Measurements from ENCODE around the gene VMP1.
A peak's percentile ranks its signal among the peaks of the same experiment; 100 is the strongest.
"Not testable (repeated sequence)": the region's sequence is repeated elsewhere in the genome, so short reads cannot be mapped to it uniquely, and the experiment has no call there.

The VMP1 gene

GRCh38 chr17:59842901-59843652 is 135.6 kb downstream of the VMP1 start:
- FAIRE-seq: no peak

- FAIRE-seq: no peak
These were observed 137.6 kb downstream of the VMP1 start for GRCh38 chr17:59844884-59845594.

GRCh38 chr17:59845595-59846393 is 138.3 kb downstream of the VMP1 start:
- no peak for FAIRE-seq

- no peak for FAIRE-seq
These were observed 139.1 kb downstream of the VMP1 start for GRCh38 chr17:59846394-59847165.

- no peak for FAIRE-seq
These were observed 140.9 kb downstream of the VMP1 start for GRCh38 chr17:59848385-59848668.

- no peak for FAIRE-seq
These were observed 141.3 kb downstream of the VMP1 start for GRCh38 chr17:59848778-59849177.

GRCh38 chr17:59850311-59850710 is 142.9 kb downstream of the VMP1 start:
- not testable (repeated sequence) for FAIRE-seq

GRCh38 chr17:59851439-59852375 is 144.3 kb downstream of the VMP1 start:
- peak; percentile 31 for FAIRE-seq

- FAIRE-seq: not testable (repeated sequence)
These were observed 145.4 kb downstream of the VMP1 start for GRCh38 chr17:59852847-59853167.

- FAIRE-seq: no peak
These were observed 145.9 kb downstream of the VMP1 start for GRCh38 chr17:59853168-59853918.

GRCh38 chr17:59853919-59854729 is 146.7 kb downstream of the VMP1 start:
- FAIRE-seq: not testable (repeated sequence)

- FAIRE-seq: no peak
These were observed 149.7 kb downstream of the VMP1 start for GRCh38 chr17:59856859-59857794.

GRCh38 chr17:59858167-59858816 is 150.8 kb downstream of the VMP1 start:
- no peak for FAIRE-seq

- no peak for FAIRE-seq
These were observed 151.5 kb downstream of the VMP1 start for GRCh38 chr17:59858932-59859331.

GRCh38 chr17:59859444-59860025 is 152.1 kb downstream of the VMP1 start:
- FAIRE-seq: peak; percentile 89

- FAIRE-seq: no peak
These were observed 156.2 kb downstream of the VMP1 start for GRCh38 chr17:59863616-59864015.

- no peak for FAIRE-seq
These were observed 162.4 kb downstream of the VMP1 start for GRCh38 chr17:59869941-59870218.

- FAIRE-seq: no peak
These were observed 163.0 kb downstream of the VMP1 start for GRCh38 chr17:59870482-59870881.
